H9 (cell line): ENCODE measurements around the gene BIRC6. TPM values are rescaled to one million over a fixed set of nuclear protein-coding genes. Genes with fewer than 3 reads are reported as not detected.

ENCODE experiments used
- DNase-seq: peaks from one replicate; pipeline ENCODE4 v3.0.0-alpha.2; 2017
- H2AFZ ChIP-seq: one replicate; pipeline ENCODE4 v1.6.1; 2013; ENCODE audit warnings: mild to moderate bottlenecking, low read length, control low read depth, moderate library complexity
- H2AK5ac ChIP-seq: 2 replicates; pipeline ENCODE4 v1.6.1; 2013; ENCODE audit warnings: low read length, control low read depth, mixed read lengths; ENCODE audit not compliant: insufficient read length
- H2BK120ac ChIP-seq: one replicate; pipeline ENCODE4 v1.6.1; 2013; ENCODE audit warnings: low read depth, mild to moderate bottlenecking, low read length, control low read depth, inconsistent platforms; ENCODE audit not compliant: poor library complexity, severe bottlenecking
- H2BK12ac ChIP-seq: 2 replicates; pipeline ENCODE4 v1.6.1; 2013; ENCODE audit warnings: low read length, control low read depth, mixed read lengths, low read depth; ENCODE audit not compliant: insufficient read length
- H2BK15ac ChIP-seq: 2 replicates; pipeline ENCODE4 v1.6.1; 2013; ENCODE audit warnings: low read depth, low read length, control low read depth
- H2BK20ac ChIP-seq: one replicate; pipeline ENCODE4 v1.6.1; 2013; ENCODE audit warnings: low read depth, mild to moderate bottlenecking, low read length, control low read depth, inconsistent platforms; ENCODE audit not compliant: poor library complexity, severe bottlenecking
- H2BK5ac ChIP-seq: 2 replicates; pipeline ENCODE4 v1.6.1; 2013; ENCODE audit warnings: low read length, control low read depth, mixed read lengths; ENCODE audit not compliant: insufficient read length
- H3K14ac ChIP-seq: 2 replicates; pipeline ENCODE4 v1.6.1; 2013; ENCODE audit warnings: low read length, control low read depth; ENCODE audit not compliant: insufficient read depth
- H3K18ac ChIP-seq: 2 replicates; pipeline ENCODE4 v1.6.1; 2013; ENCODE audit warnings: low read depth, mild to moderate bottlenecking, mixed read lengths, low read length, control low read depth; ENCODE audit not compliant: insufficient read length
- H3K23ac ChIP-seq: 2 replicates; pipeline ENCODE4 v1.6.1; 2013; ENCODE audit warnings: low read length, control low read depth, mixed read lengths, low read depth; ENCODE audit not compliant: insufficient read length
- H3K23me2 ChIP-seq: 2 replicates; pipeline ENCODE4 v1.6.1; 2013; ENCODE audit warnings: low read depth, mild to moderate bottlenecking, mixed read lengths, low read length, control low read depth; ENCODE audit not compliant: insufficient read length, poor library complexity, severe bottlenecking
- H3K27ac ChIP-seq: 2 replicates; pipeline ENCODE4 v1.5.1; 2013; ENCODE audit warnings: low read length, control low read depth, mixed read lengths, low read depth; ENCODE audit not compliant: insufficient read length
- H3K27me3 ChIP-seq: 2 replicates; pipeline ENCODE4 v1.6.1; 2013; ENCODE audit warnings: low read length, control low read depth, inconsistent platforms; ENCODE audit not compliant: insufficient read depth
- H3K4ac ChIP-seq: 2 replicates; pipeline ENCODE4 v1.6.1; 2013; ENCODE audit warnings: low read depth, mild to moderate bottlenecking, control low read depth, inconsistent platforms, low read length, moderate library complexity
- H3K4me1 ChIP-seq: 2 replicates; pipeline ENCODE4 v1.6.1; 2013; ENCODE audit warnings: low read length, control low read depth, inconsistent platforms; ENCODE audit not compliant: insufficient read depth
- H3K4me2 ChIP-seq: 2 replicates; pipeline ENCODE4 v1.6.1; 2013; ENCODE audit warnings: low read length, control low read depth, mixed read lengths; ENCODE audit not compliant: insufficient read length, insufficient read depth
- H3K56ac ChIP-seq: 2 replicates; pipeline ENCODE4 v1.6.1; 2013; ENCODE audit warnings: low read depth, mild to moderate bottlenecking, mixed read lengths, low read length, control low read depth; ENCODE audit not compliant: insufficient read length
- H3K79me1 ChIP-seq: 2 replicates; pipeline ENCODE4 v1.6.1; 2013; ENCODE audit warnings: low read depth, mild to moderate bottlenecking, moderate library complexity, low read length, control low read depth, inconsistent platforms; ENCODE audit not compliant: insufficient read depth, poor library complexity, severe bottlenecking
- H3K79me2 ChIP-seq: 2 replicates; pipeline ENCODE4 v1.6.1; 2013; ENCODE audit warnings: low read length, control low read depth, inconsistent platforms; ENCODE audit not compliant: insufficient read depth
- H3K9ac ChIP-seq: 2 replicates; pipeline ENCODE4 v1.6.1; 2013; ENCODE audit warnings: low read length, control low read depth, mixed read lengths; ENCODE audit not compliant: insufficient read length; ENCODE audit errors: extremely low read depth
- H3K9me3 ChIP-seq: one replicate; pipeline ENCODE4 v1.6.1; 2013; ENCODE audit warnings: low read depth, low read length, inconsistent platforms; ENCODE audit not compliant: control insufficient read depth
- H3T11ph ChIP-seq: one replicate; pipeline ENCODE4 v1.6.1; 2013; ENCODE audit warnings: mild to moderate bottlenecking, low read length, control low read depth, inconsistent platforms
- H4K20me1 ChIP-seq: one replicate; pipeline ENCODE4 v1.6.1; 2013; ENCODE audit not compliant: control insufficient read depth, insufficient read length, insufficient read depth
- H4K5ac ChIP-seq: 2 replicates; pipeline ENCODE4 v1.6.1; 2013; ENCODE audit warnings: low read depth, mild to moderate bottlenecking, mixed read lengths, low read length, control low read depth; ENCODE audit not compliant: insufficient read length
- H4K8ac ChIP-seq: replicated peaks from 2 replicates; pipeline ENCODE4 v1.6.1; 2013; ENCODE audit warnings: low read length, control low read depth, mixed read lengths, low read depth; ENCODE audit not compliant: insufficient read length
- H4K91ac ChIP-seq: 2 replicates; pipeline ENCODE4 v1.6.1; 2013; ENCODE audit warnings: low read depth, mild to moderate bottlenecking, moderate library complexity, mixed read lengths, low read length, control low read depth; ENCODE audit not compliant: insufficient read length
- H3K27ac Mint-ChIP-seq, 3 experiments: 2 replicates in 2 of 3; 3 replicates in 1 of 3; pipeline ENCODE4 v1.8.0; 2020 to 2021; ENCODE audit warnings: mixed read lengths in 3 of 3, mild to moderate bottlenecking in 1 of 3, moderate library complexity in 1 of 3
- H3K27me3 Mint-ChIP-seq: 2 replicates; pipeline ENCODE4 v1.8.0; 2021; ENCODE audit warnings: low read depth, mild to moderate bottlenecking, moderate library complexity, mixed read lengths
- H3K36me3 Mint-ChIP-seq, 3 experiments: 2 replicates in 2 of 3; 3 replicates in 1 of 3; pipeline ENCODE4 v1.8.0; 2020 to 2021; ENCODE audit warnings: low read depth in 3 of 3, mixed read lengths in 3 of 3; ENCODE audit not compliant: insufficient read depth in 1 of 3
- H3K4me1 Mint-ChIP-seq, 2 experiments: 2 replicates each; pipeline ENCODE4 v1.8.0; 2020; ENCODE audit warnings: mixed read lengths in 2 of 2
- H3K4me3 Mint-ChIP-seq, 2 experiments: 2 replicates in 1 of 2; 3 replicates in 1 of 2; pipeline ENCODE4 v1.8.0; 2020 to 2021; ENCODE audit warnings: mild to moderate bottlenecking in 2 of 2, mixed read lengths in 2 of 2, moderate library complexity in 1 of 2
- H3K9me3 Mint-ChIP-seq, 2 experiments: 2 replicates in 1 of 2; 3 replicates in 1 of 2; pipeline ENCODE4 v1.8.0; 2020; ENCODE audit warnings: mild to moderate bottlenecking in 2 of 2, mixed read lengths in 2 of 2, moderate library complexity in 1 of 2
- CTCF ChIP-seq: fragments of 200-600 bp; sonication (generic); conservative IDR thresholded peaks from 3 replicates; pipeline ENCODE4 v1.8.0; 2021; ENCODE audit warnings: antibody characterized with exemption, mild to moderate bottlenecking
- WGBS: extraction: QIAGEN DNeasy Blood & Tissue Kit; methylation state at CpG from one replicate; pipeline ENCODE4 v1.1.7; 2013; ENCODE audit warnings: missing lambda C conversion rate, low lambda C conversion rate, mixed read lengths; ENCODE audit not compliant: insufficient read length; ENCODE audit errors: extremely low coverage; 5-methylcytosine and 5-hydroxymethylcytosine counted together
- total RNA-seq: library from RNA; stranded (reverse); gene quantifications from 2 replicates; pipeline ENCODE4 v1.2.1, GENCODE V29; 2021

The BIRC6 gene
- total RNA-seq, 1 experiment from 2014 or later, result 78.8 TPM

GRCh38 chr2:32498306-32498705, 141.5 kb downstream of the BIRC6 start:
- no peak overlapping the region for H3K23ac ChIP-seq
- H3K27me3 ChIP-seq, result no peaks in the 10 kb centered on the region
- no peak for DNase-seq
- H2BK5ac ChIP-seq, result no peak overlapping the region
- no peak overlapping the region for H2AK5ac ChIP-seq
- no peak overlapping the region for H2AFZ ChIP-seq
- no peak overlapping the region for H3K27ac ChIP-seq
- no peak overlapping the region for H4K8ac ChIP-seq
- no peak overlapping the region for H3K14ac ChIP-seq
- TF ChIP-seq CTCF, result no peak
- H3K4me1 ChIP-seq, result no peaks in the 10 kb centered on the region
- no peak overlapping the region for H3K56ac ChIP-seq
- H3K4me1 Mint-ChIP-seq, result peaks cover 8 to 16% of the 10 kb centered on the region in 2 experiments
- no peak overlapping the region for H3K18ac ChIP-seq
- no peaks in the 10 kb centered on the region for H3K9me3 Mint-ChIP-seq
- H4K5ac ChIP-seq, result no peak overlapping the region
- H3K79me1 ChIP-seq, result no peaks in the 10 kb centered on the region
- no CpG with 5 or more reads among the region's 6 CpGs for WGBS
- H2BK120ac ChIP-seq, result no peak overlapping the region
- no peak overlapping the region for H4K91ac ChIP-seq
- H3K27me3 Mint-ChIP-seq, result no peaks in the 10 kb centered on the region
- peak overlapping the region in 1 of 3 experiments; percentile 28; a peak in 2 of 7 replicates for H3K27ac Mint-ChIP-seq
- H2BK15ac ChIP-seq, result no peak overlapping the region
- H2BK20ac ChIP-seq, result no peak overlapping the region
- H3T11ph ChIP-seq, result no peak overlapping the region
- H3K9me3 ChIP-seq, result no peaks in the 10 kb centered on the region
- H3K4me2 ChIP-seq, result no peak overlapping the region
- no peak overlapping the region for H3K4ac ChIP-seq
- no peak overlapping the region for H3K4me3 Mint-ChIP-seq
- H3K36me3 Mint-ChIP-seq, result peaks cover 7 to 58% (median 31%) of the 10 kb centered on the region in 3 experiments; a peak in 5 of 7 replicates
- H3K9ac ChIP-seq, result no peak overlapping the region
- no peaks in the 10 kb centered on the region for H3K79me2 ChIP-seq
- no peaks in the 10 kb centered on the region for H4K20me1 ChIP-seq
- H2BK12ac ChIP-seq, result no peak overlapping the region
- no peaks in the 10 kb centered on the region for H3K23me2 ChIP-seq
